ENCODE measurements around the gene FOXJ3. TPM values are rescaled to one million over a fixed set of nuclear protein-coding genes. Genes with fewer than 3 reads are reported as not detected.

The FOXJ3 gene
- polyA plus RNA-seq, 1 of the 3 experiments (the other 2 are of a cell fraction), result 16.0 TPM

DNA sequence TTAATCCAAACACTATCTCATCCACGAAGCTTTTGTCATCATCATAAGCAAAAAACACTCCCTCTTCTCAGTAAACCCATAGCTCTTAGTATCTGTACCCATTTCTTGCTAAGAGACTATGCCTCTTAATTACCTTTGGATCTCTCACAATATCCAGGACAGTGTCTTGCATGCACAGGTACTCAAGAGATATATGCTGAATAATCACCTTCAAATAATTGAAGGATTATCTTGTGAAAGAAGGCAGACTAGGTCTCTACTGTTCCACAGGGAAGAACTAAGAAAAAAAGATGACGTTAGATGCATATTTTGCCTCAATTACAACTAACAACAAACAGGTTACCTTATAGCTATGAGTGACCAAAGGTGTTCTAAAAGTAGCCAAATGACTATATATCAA is 11.5 kb downstream of the FOXJ3 start:
- H3K36me3 ChIP-seq (replicated peaks in 1 of 2; ENCODE audit: control insufficient read depth in 1 of 2, insufficient read depth in 2 of 2, low read length in 1 of 2), result peaks cover 0 to 2% of the 10 kb centered on the region in 2 experiments
- H3K4me1 ChIP-seq (ENCODE audit: control insufficient read depth in 1 of 2, insufficient read depth in 2 of 2, low read depth in 1 of 2, low read length in 1 of 2), result peaks cover 16 to 39% of the 10 kb centered on the region in 2 experiments; a peak in 3 of 4 replicates
- H3K27me3 ChIP-seq (ENCODE audit: insufficient read depth), result no peaks in the 10 kb centered on the region
- peaks cover 96% of the 10 kb centered on the region for H4K20me1 ChIP-seq (ENCODE audit: insufficient read depth)
- peaks cover 96% of the 10 kb centered on the region for H3K79me2 ChIP-seq (ENCODE audit: insufficient read depth)
- H3K9me2 ChIP-seq, result no peaks in the 10 kb centered on the region
- ChIA-PET CTCF (no interaction called here), POLR2A (no interaction called here)
- no peak overlapping the region for H2AFZ ChIP-seq (ENCODE audit: low read depth)
- TF ChIP-seq NRF1 (IDR thresholded peaks at IDR 0.05; ENCODE audit: low read depth, low read length) (no peak), FOSL2 (IDR thresholded peaks at IDR 0.05; ENCODE audit: borderline replicate concordance, low read depth) (no peak), MEF2A (IDR thresholded peaks at IDR 0.05; ENCODE audit: borderline replicate concordance, low read depth) (no peak), CHD2 (IDR thresholded peaks at IDR 0.05; ENCODE audit: low read length, partially characterized antibody) (no peak), RAD21 (IDR thresholded peaks at IDR 0.05; ENCODE audit: low read length) (no peak), ZBTB33 (IDR thresholded peaks at IDR 0.05; ENCODE audit: borderline replicate concordance, low read depth) (no peak), USF1 (IDR thresholded peaks at IDR 0.05; ENCODE audit: borderline replicate concordance, low read depth) (no peak), FOXM1 (IDR thresholded peaks at IDR 0.05; ENCODE audit: low read depth) (no peak), TAF1 (IDR thresholded peaks at IDR 0.05; ENCODE audit: borderline replicate concordance, low read depth, low read length) (no peak), ELF1 (IDR thresholded peaks at IDR 0.05) (no peak)
- TF ChIP-seq, protein P1, sequence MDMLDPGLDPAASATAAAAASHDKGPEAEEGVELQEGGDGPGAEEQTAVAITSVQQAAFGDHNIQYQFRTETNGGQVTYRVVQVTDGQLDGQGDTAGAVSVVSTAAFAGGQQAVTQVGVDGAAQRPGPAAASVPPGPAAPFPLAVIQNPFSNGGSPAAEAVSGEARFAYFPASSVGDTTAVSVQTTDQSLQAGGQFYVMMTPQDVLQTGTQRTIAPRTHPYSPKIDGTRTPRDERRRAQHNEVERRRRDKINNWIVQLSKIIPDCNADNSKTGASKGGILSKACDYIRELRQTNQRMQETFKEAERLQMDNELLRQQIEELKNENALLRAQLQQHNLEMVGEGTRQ (IDR thresholded peaks at IDR 0.05; ENCODE audit: borderline replicate concordance, low read depth, low read length), result no peak
- DNase-seq, result no peak
- H3K4me3 ChIP-seq (ENCODE audit: low read depth in 2 of 2, low read length in 1 of 2), result no peak overlapping the region
- no peak overlapping the region for H3K4me2 ChIP-seq
- H3K9ac ChIP-seq, result no peak overlapping the region
- H3F3A ChIP-seq (replicated peaks; ENCODE audit: insufficient read depth), result peaks cover 16% of the 10 kb centered on the region
- WGBS (ENCODE audit: low lambda C conversion rate), result 93% methylated on average over 2 of the region's 2 CpGs
- H3K27ac ChIP-seq (ENCODE audit: low read depth in 2 of 2, low read length in 1 of 2), result no peak overlapping the region
- no peaks in the 10 kb centered on the region for H3K9me3 ChIP-seq

DNA sequence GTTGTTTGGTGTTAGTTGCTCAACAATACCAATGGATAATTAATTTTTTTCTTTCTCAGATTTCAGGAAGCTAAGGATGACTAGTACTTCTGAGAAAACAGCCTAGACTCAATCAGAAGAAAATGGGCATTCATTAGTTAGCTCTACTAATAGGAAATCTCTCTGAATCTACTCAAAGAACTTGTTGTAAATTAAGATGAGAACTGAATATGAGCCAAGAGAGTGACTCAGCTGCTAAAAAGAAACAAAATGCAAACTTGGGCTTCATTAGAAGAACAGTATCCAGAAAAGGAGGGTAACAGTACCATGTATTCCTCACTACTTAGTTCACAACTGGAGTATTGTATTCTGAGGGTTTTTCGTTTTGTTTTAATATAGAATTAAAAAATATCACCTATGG is 12.5 kb downstream of the FOXJ3 start:
- POLR2A ChIA-PET, result no interaction called here
- peaks cover 96% of the 10 kb centered on the region for H4K20me1 ChIP-seq (ENCODE audit: insufficient read depth)

More for the DNA sequence above, 12.5 kb downstream of the FOXJ3 start:
- H3K9me3 ChIP-seq, result no peaks in the 10 kb centered on the region
- DNase-seq, result no peak
- peaks cover 16% of the 10 kb centered on the region for H3F3A ChIP-seq (replicated peaks; ENCODE audit: insufficient read depth)
- no peaks in the 10 kb centered on the region for H3K27me3 ChIP-seq (ENCODE audit: insufficient read depth)
- 8% methylated on average over 1 of the region's 1 CpG for WGBS (ENCODE audit: low lambda C conversion rate)
- no peak overlapping the region for H3K9ac ChIP-seq
- peaks cover 12 to 39% of the 10 kb centered on the region in 2 experiments; a peak in 3 of 4 replicates for H3K4me1 ChIP-seq (ENCODE audit: control insufficient read depth in 1 of 2, insufficient read depth in 2 of 2, low read depth in 1 of 2, low read length in 1 of 2)
- H3K36me3 ChIP-seq (replicated peaks in 1 of 2; ENCODE audit: control insufficient read depth in 1 of 2, insufficient read depth in 2 of 2, low read length in 1 of 2), result peaks cover 0 to 2% of the 10 kb centered on the region in 2 experiments
- H3K9me2 ChIP-seq, result no peaks in the 10 kb centered on the region
- peak overlapping the region; percentile 11 to 20; a peak in 2 of 4 replicates for H3K27ac ChIP-seq (ENCODE audit: low read depth in 2 of 2, low read length in 1 of 2)
- TF ChIP-seq NFIC (IDR thresholded peaks at IDR 0.05; ENCODE audit: borderline replicate concordance) (no peak), FOSL2 (IDR thresholded peaks at IDR 0.05; ENCODE audit: borderline replicate concordance, low read depth) (no peak)
- peak overlapping the region; percentile 21; the same call in 1 of the 2 replicates for H3K4me2 ChIP-seq
- H2AFZ ChIP-seq (ENCODE audit: low read depth), result no peak overlapping the region
- CTCF ChIA-PET, result no interaction called here
- H3K79me2 ChIP-seq (ENCODE audit: insufficient read depth), result peaks cover 96% of the 10 kb centered on the region
- no peak overlapping the region for H3K4me3 ChIP-seq (ENCODE audit: low read depth in 2 of 2, low read length in 1 of 2)
